ENCODE results near the gene POLR1B.

POLR1B gene

GRCh38 chr2:112600634-112601033 lies 58.4 kb downstream of the POLR1B start:
- H3K4me3 ChIP-seq (ENCODE audit: control insufficient read depth, low read depth, low read length): no peak overlapping the region
- DNase-seq (ENCODE audit: low read depth): no peak
- TF ChIP-seq CTCF (conservative IDR thresholded peaks at IDR 0.05; ENCODE audit: control insufficient read depth, insufficient read depth, low read depth, low read length): no peak

GRCh38 chr2:112601754-112602153 lies 59.5 kb downstream of the POLR1B start:
- no peak for TF ChIP-seq CTCF (conservative IDR thresholded peaks at IDR 0.05; ENCODE audit: control insufficient read depth, insufficient read depth, low read depth, low read length)
- H3K4me3 ChIP-seq (ENCODE audit: control insufficient read depth, low read depth, low read length): no peak overlapping the region
- DNase-seq (ENCODE audit: low read depth): no peak

GRCh38 chr2:112602917-112603316 lies 60.7 kb downstream of the POLR1B start:
- DNase-seq (ENCODE audit: low read depth): no peak
- H3K4me3 ChIP-seq (ENCODE audit: control insufficient read depth, low read depth, low read length): no peak overlapping the region
- no peak for TF ChIP-seq CTCF (conservative IDR thresholded peaks at IDR 0.05; ENCODE audit: control insufficient read depth, insufficient read depth, low read depth, low read length)

- no peak overlapping the region for H3K4me3 ChIP-seq (ENCODE audit: control insufficient read depth, low read depth, low read length)
- no peak for TF ChIP-seq CTCF (conservative IDR thresholded peaks at IDR 0.05; ENCODE audit: control insufficient read depth, insufficient read depth, low read depth, low read length)
- DNase-seq (ENCODE audit: low read depth): no peak
Observed at GRCh38 chr2:112603731-112604130, 61.5 kb downstream of the POLR1B start.

GRCh38 chr2:112604952-112605351 lies 62.7 kb downstream of the POLR1B start:
- TF ChIP-seq CTCF (conservative IDR thresholded peaks at IDR 0.05; ENCODE audit: control insufficient read depth, insufficient read depth, low read depth, low read length): no peak
- H3K4me3 ChIP-seq (ENCODE audit: control insufficient read depth, low read depth, low read length): no peak overlapping the region
- no peak for DNase-seq (ENCODE audit: low read depth)

- no peak for DNase-seq (ENCODE audit: low read depth)
- no peak overlapping the region for H3K4me3 ChIP-seq (ENCODE audit: control insufficient read depth, low read depth, low read length)
- TF ChIP-seq CTCF (conservative IDR thresholded peaks at IDR 0.05; ENCODE audit: control insufficient read depth, insufficient read depth, low read depth, low read length): no peak
Observed at GRCh38 chr2:112605926-112606325, 63.7 kb downstream of the POLR1B start.

GRCh38 chr2:112606547-112606946 lies 64.3 kb downstream of the POLR1B start:
- TF ChIP-seq CTCF (conservative IDR thresholded peaks at IDR 0.05; ENCODE audit: control insufficient read depth, insufficient read depth, low read depth, low read length): no peak
- DNase-seq (ENCODE audit: low read depth): no peak
- H3K4me3 ChIP-seq (ENCODE audit: control insufficient read depth, low read depth, low read length): no peak overlapping the region
